Subcutaneous abdominal adipose tissue (tissue), 5 donors: ENCODE results near the gene HLA-DQB1.
"Not testable (repeated sequence)": the region's sequence is repeated elsewhere in the genome, so short reads cannot be mapped to it uniquely, and the experiment has no call there.

Experiments used
- H3K27ac ChIP-seq: one replicate; pipeline ENCODE4 v1.7.0; 2013; ENCODE audit warnings: low read depth, mild to moderate bottlenecking, inconsistent platforms, low read length, moderate library complexity
- H3K27me3 ChIP-seq, 5 donors: one replicate each; pipeline ENCODE4 v1.7.0; 2013; ENCODE audit warnings: low read length in 5 of 5, inconsistent platforms in 1 of 5; ENCODE audit not compliant: control insufficient read depth in 5 of 5, insufficient read depth in 4 of 5
- H3K36me3 ChIP-seq, 5 donors: one replicate each; pipeline ENCODE4 v1.7.0; 2013; ENCODE audit warnings: low read length in 5 of 5; ENCODE audit not compliant: control insufficient read depth in 5 of 5, insufficient read depth in 5 of 5
- H3K4me1 ChIP-seq, 5 donors: one replicate each; pipeline ENCODE4 v1.7.0; 2013; ENCODE audit warnings: low read length in 5 of 5, mild to moderate bottlenecking in 3 of 5, moderate library complexity in 1 of 5; ENCODE audit not compliant: control insufficient read depth in 5 of 5, insufficient read depth in 5 of 5
- H3K4me3 ChIP-seq, 5 donors: one replicate each; pipeline ENCODE4 v1.7.0; 2013; ENCODE audit warnings: low read length in 5 of 5, low read depth in 1 of 5
- H3K9ac ChIP-seq, 5 donors: one replicate each; pipeline ENCODE4 v1.7.0; 2013; ENCODE audit warnings: low read length in 5 of 5, mild to moderate bottlenecking in 4 of 5, moderate library complexity in 3 of 5
- H3K9me3 ChIP-seq, 5 donors: one replicate each; pipeline ENCODE4 v1.7.0; 2013; ENCODE audit warnings: low read length in 5 of 5; ENCODE audit not compliant: control insufficient read depth in 5 of 5
- donor health status: healthy.
- donor health status: healthy.
- donor health status: healthy.
- donor health status: healthy.
- donor health status: healthy.

The HLA-DQB1 gene

GRCh38 chr6:32685603-32686002 is 19.1 kb upstream of the HLA-DQB1 start:
- Histone ChIP-seq H3K4me1 (peaks cover 0 to 5% (median 0%) of the 10 kb centered on the region in 5 donors), H3K9ac (no peak overlapping the region), H3K36me3 (no peaks in the 10 kb centered on the region), H3K9me3 (no peaks in the 10 kb centered on the region), H3K4me3 (no peak overlapping the region), H3K27me3 (peaks cover 0 to 7% (median 0%) of the 10 kb centered on the region in 5 donors), H3K27ac (no peak overlapping the region)

- H3K27me3 ChIP-seq: peaks cover 0 to 5% (median 0%) of the 10 kb centered on the region in 5 donors
- no peaks in the 10 kb centered on the region for H3K4me1 ChIP-seq
- no peak overlapping the region for H3K9ac ChIP-seq
- no peaks in the 10 kb centered on the region for H3K36me3 ChIP-seq
- H3K9me3 ChIP-seq: no peaks in the 10 kb centered on the region
- H3K4me3 ChIP-seq: no peak overlapping the region
- H3K27ac ChIP-seq: no peak overlapping the region
Observed at GRCh38 chr6:32684246-32684645, 17.8 kb upstream of the HLA-DQB1 start.

DNA sequence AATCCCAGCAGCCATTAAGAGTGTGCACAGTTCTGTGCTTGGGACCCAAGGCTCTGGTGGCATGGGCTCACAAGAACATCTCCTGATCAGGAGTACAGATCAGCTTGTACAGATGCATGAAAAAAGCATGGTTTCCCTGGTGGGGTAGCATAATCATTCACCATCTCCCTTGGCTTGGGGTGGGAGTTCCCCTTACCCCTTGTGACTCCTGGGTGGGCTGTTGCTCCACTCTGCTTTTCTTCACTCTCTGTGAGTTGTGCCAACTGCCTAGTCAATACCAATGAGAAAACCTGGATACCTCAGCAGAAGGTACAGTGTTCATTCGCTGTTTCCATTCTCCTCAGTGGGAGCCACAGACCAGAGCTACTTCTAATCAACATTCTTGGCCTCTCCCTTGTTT is 13.6 kb upstream of the HLA-DQB1 start:
- no peak overlapping the region for H3K4me3 ChIP-seq
- peaks cover 0 to 5% (median 0%) of the 10 kb centered on the region in 5 donors for H3K27me3 ChIP-seq
- no peaks in the 10 kb centered on the region for H3K9me3 ChIP-seq
- H3K36me3 ChIP-seq: no peaks in the 10 kb centered on the region
- no peak overlapping the region for H3K9ac ChIP-seq
- no peak overlapping the region for H3K27ac ChIP-seq
- H3K4me1 ChIP-seq: no peaks in the 10 kb centered on the region

- no peak overlapping the region for H3K27ac ChIP-seq
- H3K4me1 ChIP-seq: no peaks in the 10 kb centered on the region
- no peaks in the 10 kb centered on the region for H3K9me3 ChIP-seq
- peaks cover 0 to 3% (median 0%) of the 10 kb centered on the region in 5 donors for H3K27me3 ChIP-seq
- no peaks in the 10 kb centered on the region for H3K36me3 ChIP-seq
- no peak overlapping the region for H3K4me3 ChIP-seq
- no peak overlapping the region for H3K9ac ChIP-seq
Observed at GRCh38 chr6:32679492-32679891, 13.0 kb upstream of the HLA-DQB1 start.

GRCh38 chr6:32674123-32674522 is 7.7 kb upstream of the HLA-DQB1 start:
- not testable (repeated sequence) for H3K27ac ChIP-seq, H3K36me3 ChIP-seq, H3K27me3 ChIP-seq, H3K9me3 ChIP-seq, H3K4me1 ChIP-seq, H3K4me3 ChIP-seq, H3K9ac ChIP-seq

- H3K4me1 ChIP-seq, H3K9ac ChIP-seq, H3K4me3 ChIP-seq, H3K36me3 ChIP-seq, H3K9me3 ChIP-seq, H3K27me3 ChIP-seq, H3K27ac ChIP-seq: not testable (repeated sequence)
Observed at GRCh38 chr6:32671908-32672307, 5.5 kb upstream of the HLA-DQB1 start.

GRCh38 chr6:32669893-32670292 is 3.4 kb upstream of the HLA-DQB1 start:
- H3K4me1 ChIP-seq: peaks cover 0 to 5% (median 0%) of the 10 kb centered on the region in 5 donors

GRCh38 chr6:32669240-32669639 is 2.8 kb upstream of the HLA-DQB1 start:
- Histone ChIP-seq H3K4me1 (peaks cover 0 to 6% (median 3%) of the 10 kb centered on the region in 5 donors), H3K36me3 (no peaks in the 10 kb centered on the region), H3K27ac (no peak overlapping the region), H3K9ac (no peak overlapping the region), H3K27me3 (peaks cover 0 to 5% (median 0%) of the 10 kb centered on the region in 5 donors), H3K9me3 (no peaks in the 10 kb centered on the region), H3K4me3 (no peak overlapping the region)

More at GRCh38 chr6:32669893-32670292, 3.4 kb upstream of the HLA-DQB1 start:
- H3K27ac ChIP-seq: no peak overlapping the region
- H3K27me3 ChIP-seq: peaks cover 0 to 5% (median 0%) of the 10 kb centered on the region in 5 donors
- no peaks in the 10 kb centered on the region for H3K36me3 ChIP-seq
- no peak overlapping the region for H3K4me3 ChIP-seq
- no peaks in the 10 kb centered on the region for H3K9me3 ChIP-seq
- no peak overlapping the region for H3K9ac ChIP-seq

GRCh38 chr6:32668226-32668747 is 1.8 kb upstream of the HLA-DQB1 start:
- H3K27ac ChIP-seq: no peak overlapping the region
- no peak overlapping the region for H3K9ac ChIP-seq
- no peaks in the 10 kb centered on the region for H3K36me3 ChIP-seq
- no peak overlapping the region for H3K4me3 ChIP-seq
- H3K9me3 ChIP-seq: no peaks in the 10 kb centered on the region
- peaks cover 0 to 9% (median 3%) of the 10 kb centered on the region in 5 donors for H3K4me1 ChIP-seq
- H3K27me3 ChIP-seq: peaks cover 0 to 5% (median 0%) of the 10 kb centered on the region in 5 donors

DNA sequence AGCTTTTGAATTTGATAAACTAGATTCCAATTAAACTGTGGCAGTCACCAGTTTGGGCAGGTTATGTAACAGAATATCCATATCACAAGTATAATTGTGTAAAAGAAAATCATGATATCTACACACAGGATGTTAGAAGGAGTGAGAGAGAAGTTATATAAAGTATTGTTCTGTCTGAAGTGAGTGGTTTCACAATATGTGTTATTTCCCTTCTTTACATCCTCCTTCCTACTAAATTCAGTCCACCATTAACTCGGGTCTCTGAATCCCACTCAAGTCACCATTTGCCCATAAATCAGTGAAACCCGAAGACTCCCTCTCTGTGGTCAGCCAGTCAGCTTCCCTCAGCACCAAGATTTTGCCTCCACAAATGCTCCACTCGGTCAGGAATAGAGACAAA is 796 bp downstream of the HLA-DQB1 start:
- Histone ChIP-seq H3K27me3 (peaks cover 0 to 5% (median 0%) of the 10 kb centered on the region in 5 donors), H3K9ac (peak overlapping the region in 2 of 5 donors; percentile 47 to 71), H3K4me3 (peak overlapping the region in 4 of 5 donors; percentile 51 to 79 (median 65)), H3K4me1 (peaks cover 0 to 9% (median 3%) of the 10 kb centered on the region in 5 donors), H3K27ac (no peak overlapping the region), H3K9me3 (no peaks in the 10 kb centered on the region), H3K36me3 (peaks cover 0 to 13% (median 0%) of the 10 kb centered on the region in 5 donors)
